SH-SY5Y (cell line): ENCODE data around the gene ALG6.

Experiments
- GATA2 ChIP-seq: IDR thresholded peaks from 2 replicates; pipeline ENCODE4 v1.6.1; 2011; ENCODE audit warnings: mild to moderate bottlenecking, low read depth, low read length
- GATA3 ChIP-seq: IDR thresholded peaks from 2 replicates; pipeline ENCODE4 v1.6.1; 2011; ENCODE audit warnings: low read depth, mild to moderate bottlenecking, low read length, moderate library complexity

DNA sequence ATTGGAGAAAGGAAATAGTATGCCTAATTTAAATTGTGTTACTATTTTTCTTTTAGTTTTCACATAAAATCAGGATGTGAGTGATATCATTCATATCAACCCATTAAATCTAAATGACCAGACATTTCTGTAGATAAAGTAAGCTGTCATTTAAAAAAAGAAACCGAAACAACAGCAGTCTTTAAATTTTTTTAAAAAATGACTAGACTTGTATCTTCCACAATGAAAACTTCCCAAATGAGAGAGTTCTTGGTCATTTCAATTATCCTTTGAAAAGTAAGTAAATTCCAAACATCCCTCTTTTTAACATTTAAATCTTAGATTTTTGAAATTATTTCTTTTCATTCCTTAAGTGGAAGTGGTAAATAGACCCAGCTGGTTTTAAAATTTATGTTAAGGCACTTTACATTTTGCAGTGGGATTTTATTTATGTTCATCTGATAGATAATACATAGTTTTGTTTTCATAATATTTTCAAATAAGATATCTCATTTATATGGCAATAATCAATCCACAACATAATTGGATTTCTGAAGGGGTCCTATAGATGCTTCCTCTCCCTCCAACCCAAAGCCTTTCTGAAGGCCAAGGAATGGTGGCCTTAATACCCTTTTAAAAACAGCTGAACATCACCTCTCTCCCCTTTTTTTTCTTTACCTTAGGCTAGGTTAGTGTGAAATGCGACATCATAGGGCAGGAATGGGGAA, 42.0 kb upstream of the ALG6 start:
- TF ChIP-seq GATA3 (no peak), GATA2 (no peak)
